H9 (cell line): ENCODE measurements around the gene MAPKAP1. TPM values are rescaled to one million over a fixed set of nuclear protein-coding genes. Genes with fewer than 3 reads are reported as not detected.

Experiments used
- DNase-seq: peaks from one replicate; pipeline ENCODE4 v3.0.0-alpha.2; 2017
- H2AFZ ChIP-seq: one replicate; pipeline ENCODE4 v1.6.1; 2013; ENCODE audit warnings: mild to moderate bottlenecking, low read length, control low read depth, moderate library complexity
- H2AK5ac ChIP-seq: 2 replicates; pipeline ENCODE4 v1.6.1; 2013; ENCODE audit warnings: low read length, control low read depth, mixed read lengths; ENCODE audit not compliant: insufficient read length
- H2BK120ac ChIP-seq: one replicate; pipeline ENCODE4 v1.6.1; 2013; ENCODE audit warnings: low read depth, mild to moderate bottlenecking, low read length, control low read depth, inconsistent platforms; ENCODE audit not compliant: poor library complexity, severe bottlenecking
- H2BK12ac ChIP-seq: 2 replicates; pipeline ENCODE4 v1.6.1; 2013; ENCODE audit warnings: low read length, control low read depth, mixed read lengths, low read depth; ENCODE audit not compliant: insufficient read length
- H2BK15ac ChIP-seq: 2 replicates; pipeline ENCODE4 v1.6.1; 2013; ENCODE audit warnings: low read depth, low read length, control low read depth
- H2BK20ac ChIP-seq: one replicate; pipeline ENCODE4 v1.6.1; 2013; ENCODE audit warnings: low read depth, mild to moderate bottlenecking, low read length, control low read depth, inconsistent platforms; ENCODE audit not compliant: poor library complexity, severe bottlenecking
- H2BK5ac ChIP-seq: 2 replicates; pipeline ENCODE4 v1.6.1; 2013; ENCODE audit warnings: low read length, control low read depth, mixed read lengths; ENCODE audit not compliant: insufficient read length
- H3K14ac ChIP-seq: 2 replicates; pipeline ENCODE4 v1.6.1; 2013; ENCODE audit warnings: low read length, control low read depth; ENCODE audit not compliant: insufficient read depth
- H3K18ac ChIP-seq: 2 replicates; pipeline ENCODE4 v1.6.1; 2013; ENCODE audit warnings: low read depth, mild to moderate bottlenecking, mixed read lengths, low read length, control low read depth; ENCODE audit not compliant: insufficient read length
- H3K23ac ChIP-seq: 2 replicates; pipeline ENCODE4 v1.6.1; 2013; ENCODE audit warnings: low read length, control low read depth, mixed read lengths, low read depth; ENCODE audit not compliant: insufficient read length
- H3K23me2 ChIP-seq: 2 replicates; pipeline ENCODE4 v1.6.1; 2013; ENCODE audit warnings: low read depth, mild to moderate bottlenecking, mixed read lengths, low read length, control low read depth; ENCODE audit not compliant: insufficient read length, poor library complexity, severe bottlenecking
- H3K27ac ChIP-seq: 2 replicates; pipeline ENCODE4 v1.5.1; 2013; ENCODE audit warnings: low read length, control low read depth, mixed read lengths, low read depth; ENCODE audit not compliant: insufficient read length
- H3K27me3 ChIP-seq: 2 replicates; pipeline ENCODE4 v1.6.1; 2013; ENCODE audit warnings: low read length, control low read depth, inconsistent platforms; ENCODE audit not compliant: insufficient read depth
- H3K4ac ChIP-seq: 2 replicates; pipeline ENCODE4 v1.6.1; 2013; ENCODE audit warnings: low read depth, mild to moderate bottlenecking, control low read depth, inconsistent platforms, low read length, moderate library complexity
- H3K4me1 ChIP-seq: 2 replicates; pipeline ENCODE4 v1.6.1; 2013; ENCODE audit warnings: low read length, control low read depth, inconsistent platforms; ENCODE audit not compliant: insufficient read depth
- H3K4me2 ChIP-seq: 2 replicates; pipeline ENCODE4 v1.6.1; 2013; ENCODE audit warnings: low read length, control low read depth, mixed read lengths; ENCODE audit not compliant: insufficient read length, insufficient read depth
- H3K56ac ChIP-seq: 2 replicates; pipeline ENCODE4 v1.6.1; 2013; ENCODE audit warnings: low read depth, mild to moderate bottlenecking, mixed read lengths, low read length, control low read depth; ENCODE audit not compliant: insufficient read length
- H3K79me1 ChIP-seq: 2 replicates; pipeline ENCODE4 v1.6.1; 2013; ENCODE audit warnings: low read depth, mild to moderate bottlenecking, moderate library complexity, low read length, control low read depth, inconsistent platforms; ENCODE audit not compliant: insufficient read depth, poor library complexity, severe bottlenecking
- H3K79me2 ChIP-seq: 2 replicates; pipeline ENCODE4 v1.6.1; 2013; ENCODE audit warnings: low read length, control low read depth, inconsistent platforms; ENCODE audit not compliant: insufficient read depth
- H3K9ac ChIP-seq: 2 replicates; pipeline ENCODE4 v1.6.1; 2013; ENCODE audit warnings: low read length, control low read depth, mixed read lengths; ENCODE audit not compliant: insufficient read length; ENCODE audit errors: extremely low read depth
- H3K9me3 ChIP-seq: one replicate; pipeline ENCODE4 v1.6.1; 2013; ENCODE audit warnings: low read depth, low read length, inconsistent platforms; ENCODE audit not compliant: control insufficient read depth
- H3T11ph ChIP-seq: one replicate; pipeline ENCODE4 v1.6.1; 2013; ENCODE audit warnings: mild to moderate bottlenecking, low read length, control low read depth, inconsistent platforms
- H4K20me1 ChIP-seq: one replicate; pipeline ENCODE4 v1.6.1; 2013; ENCODE audit not compliant: control insufficient read depth, insufficient read length, insufficient read depth
- H4K5ac ChIP-seq: 2 replicates; pipeline ENCODE4 v1.6.1; 2013; ENCODE audit warnings: low read depth, mild to moderate bottlenecking, mixed read lengths, low read length, control low read depth; ENCODE audit not compliant: insufficient read length
- H4K8ac ChIP-seq: replicated peaks from 2 replicates; pipeline ENCODE4 v1.6.1; 2013; ENCODE audit warnings: low read length, control low read depth, mixed read lengths, low read depth; ENCODE audit not compliant: insufficient read length
- H4K91ac ChIP-seq: 2 replicates; pipeline ENCODE4 v1.6.1; 2013; ENCODE audit warnings: low read depth, mild to moderate bottlenecking, moderate library complexity, mixed read lengths, low read length, control low read depth; ENCODE audit not compliant: insufficient read length
- H3K27ac Mint-ChIP-seq, 3 experiments: 2 replicates in 2 of 3; 3 replicates in 1 of 3; pipeline ENCODE4 v1.8.0; 2020 to 2021; ENCODE audit warnings: mixed read lengths in 3 of 3, mild to moderate bottlenecking in 1 of 3, moderate library complexity in 1 of 3
- H3K27me3 Mint-ChIP-seq: 2 replicates; pipeline ENCODE4 v1.8.0; 2021; ENCODE audit warnings: low read depth, mild to moderate bottlenecking, moderate library complexity, mixed read lengths
- H3K36me3 Mint-ChIP-seq, 3 experiments: 2 replicates in 2 of 3; 3 replicates in 1 of 3; pipeline ENCODE4 v1.8.0; 2020 to 2021; ENCODE audit warnings: low read depth in 3 of 3, mixed read lengths in 3 of 3; ENCODE audit not compliant: insufficient read depth in 1 of 3
- H3K4me1 Mint-ChIP-seq, 2 experiments: 2 replicates each; pipeline ENCODE4 v1.8.0; 2020; ENCODE audit warnings: mixed read lengths in 2 of 2
- H3K4me3 Mint-ChIP-seq, 2 experiments: 2 replicates in 1 of 2; 3 replicates in 1 of 2; pipeline ENCODE4 v1.8.0; 2020 to 2021; ENCODE audit warnings: mild to moderate bottlenecking in 2 of 2, mixed read lengths in 2 of 2, moderate library complexity in 1 of 2
- H3K9me3 Mint-ChIP-seq, 2 experiments: 2 replicates in 1 of 2; 3 replicates in 1 of 2; pipeline ENCODE4 v1.8.0; 2020; ENCODE audit warnings: mild to moderate bottlenecking in 2 of 2, mixed read lengths in 2 of 2, moderate library complexity in 1 of 2
- CTCF ChIP-seq: fragments of 200-600 bp; sonication (generic); conservative IDR thresholded peaks from 3 replicates; pipeline ENCODE4 v1.8.0; 2021; ENCODE audit warnings: antibody characterized with exemption, mild to moderate bottlenecking
- WGBS: extraction: QIAGEN DNeasy Blood & Tissue Kit; methylation state at CpG from one replicate; pipeline ENCODE4 v1.1.7; 2013; ENCODE audit warnings: missing lambda C conversion rate, low lambda C conversion rate, mixed read lengths; ENCODE audit not compliant: insufficient read length; ENCODE audit errors: extremely low coverage; 5-methylcytosine and 5-hydroxymethylcytosine counted together
- total RNA-seq: library from RNA; stranded (reverse); gene quantifications from 2 replicates; pipeline ENCODE4 v1.2.1, GENCODE V29; 2021

Gene MAPKAP1
- total RNA-seq, 1 experiment from 2014 or later = 97.0 TPM

- no CpG with 5 or more reads among the region's 17 CpGs for WGBS
- no peak overlapping the region for H3T11ph ChIP-seq
- no peaks in the 10 kb centered on the region for H3K27me3 ChIP-seq
- peak overlapping the region; percentile 21 for H3K18ac ChIP-seq
- peaks cover 7 to 18% of the 10 kb centered on the region in 2 experiments for H3K4me1 Mint-ChIP-seq
- H3K36me3 Mint-ChIP-seq = no peaks in the 10 kb centered on the region; a peak in 1 of 7 replicates
- H2BK5ac ChIP-seq = no peak overlapping the region
- no peak overlapping the region for H2AFZ ChIP-seq
- peaks cover 6% of the 10 kb centered on the region for H3K23me2 ChIP-seq
- H3K9me3 ChIP-seq = no peaks in the 10 kb centered on the region
- no peak overlapping the region for H2BK15ac ChIP-seq
- H2AK5ac ChIP-seq = no peak overlapping the region
- H3K27ac Mint-ChIP-seq = no peak overlapping the region
- H3K4me1 ChIP-seq = no peaks in the 10 kb centered on the region; the same call in 1 of the 2 replicates
- no peak overlapping the region for H2BK120ac ChIP-seq
- no peak overlapping the region for H4K5ac ChIP-seq
- no peaks in the 10 kb centered on the region for H3K79me2 ChIP-seq
- H3K27ac ChIP-seq = no peak overlapping the region
- H2BK20ac ChIP-seq = no peak overlapping the region
- no peak overlapping the region for H3K4ac ChIP-seq
- H3K56ac ChIP-seq = no peak overlapping the region
- TF ChIP-seq CTCF = no peak
- H4K20me1 ChIP-seq = no peaks in the 10 kb centered on the region
- no peak overlapping the region for H4K91ac ChIP-seq
- no peak overlapping the region for H3K9ac ChIP-seq
- no peak overlapping the region for H3K14ac ChIP-seq
- H3K4me2 ChIP-seq = peak overlapping the region; percentile 38
- peak overlapping the region; percentile 56 to 74 for H3K4me3 Mint-ChIP-seq
- H3K27me3 Mint-ChIP-seq = peaks cover 44% of the 10 kb centered on the region
- no peak overlapping the region for H3K23ac ChIP-seq
- no peak overlapping the region for H4K8ac ChIP-seq
- H2BK12ac ChIP-seq = no peak overlapping the region
- H3K9me3 Mint-ChIP-seq = no peaks in the 10 kb centered on the region; a peak in 1 of 5 replicates
- H3K79me1 ChIP-seq = no peaks in the 10 kb centered on the region
- DNase-seq = no peak
Observed at GRCh38 chr9:125407432-125407973, 299.5 kb downstream of the MAPKAP1 start.
